H1 (cell line): Measurements from ENCODE around the gene POLR2L. TPM values are rescaled to one million over a fixed set of nuclear protein-coding genes. Genes with fewer than 3 reads are reported as not detected.

Source experiments
- CTCF ChIA-PET: fragments of 300-600 bp; sonication (Branson Sonifier 250); formaldehyde crosslinking; loops from one replicate; lab custom pipeline; 2021; ENCODE audit not compliant: partially characterized antibody; lab: Charles Lee
- POLR2A ChIA-PET: fragments of 300-600 bp; sonication (Branson Sonifier 250); formaldehyde crosslinking; loops from one replicate; lab custom pipeline; 2021; ENCODE audit warnings: inconsistent platforms; ENCODE audit not compliant: partially characterized antibody; lab: Charles Lee
- DNase-seq, 2 experiments: peaks; one replicate each; pipeline versions ENCODE4 v3.0.0 to v3.0.0-alpha.2; 2010 to 2022; ENCODE audit warnings: low spot score in 2 of 2, low read depth in 1 of 2, mixed read lengths in 1 of 2
- FAIRE-seq: peaks from 2 replicates; lab custom pipeline; 2011; peaks lifted over from hg19 to GRCh38; lab: Jason Lieb, UNC
- H2AFZ ChIP-seq: 2 replicates; pipeline ENCODE4 v1.8.1; 2012; ENCODE audit warnings: low read length, inconsistent platforms
- H2AK5ac ChIP-seq: 2 replicates; pipeline ENCODE4 v1.6.1; 2013; ENCODE audit warnings: low read depth, low read length
- H2BK120ac ChIP-seq: replicated peaks from 2 replicates; pipeline ENCODE3; 2013; ENCODE audit warnings: low read depth, low read length, inconsistent platforms
- H2BK12ac ChIP-seq: 2 replicates; pipeline ENCODE4 v1.6.1; 2013; ENCODE audit warnings: low read depth, low read length
- H2BK15ac ChIP-seq: 2 replicates; pipeline ENCODE4 v1.6.1; 2013; ENCODE audit warnings: low read length
- H2BK20ac ChIP-seq: 2 replicates; pipeline ENCODE4 v1.6.1; 2013; ENCODE audit warnings: low read length
- H2BK5ac ChIP-seq: 2 replicates; pipeline ENCODE4 v1.6.1; 2013; ENCODE audit warnings: low read depth, low read length
- H3K14ac ChIP-seq: 2 replicates; pipeline ENCODE4 v1.6.1; 2013; ENCODE audit warnings: inconsistent platforms; ENCODE audit not compliant: insufficient read length
- H3K18ac ChIP-seq: 2 replicates; pipeline ENCODE4 v1.6.1; 2013; ENCODE audit warnings: low read length; ENCODE audit errors: extremely low read depth
- H3K23ac ChIP-seq: 2 replicates; pipeline ENCODE4 v1.6.1; 2013; ENCODE audit warnings: inconsistent platforms; ENCODE audit not compliant: insufficient read length
- H3K23me2 ChIP-seq: 2 replicates; pipeline ENCODE4 v1.6.1; 2013; ENCODE audit warnings: low read depth, low read length
- H3K27ac ChIP-seq: 2 replicates; pipeline ENCODE4 v1.6.1; 2011; ENCODE audit warnings: low read depth, low read length, inconsistent platforms
- H3K27me3 ChIP-seq, 4 experiments: replicated peaks in 1 of 4; 1 replicate in 1 of 4; 2 replicates in 3 of 4; pipeline versions ENCODE4 v1.6.1 to v1.8.1; 2011 to 2013; ENCODE audit warnings: low read length in 3 of 4, mild to moderate bottlenecking in 3 of 4, inconsistent platforms in 2 of 4, mixed read lengths in 2 of 4, moderate library complexity in 1 of 4; ENCODE audit not compliant: control insufficient read depth in 3 of 4, insufficient read depth in 3 of 4; ENCODE audit errors: extremely low read depth in 1 of 4
- H3K36me3 ChIP-seq, 4 experiments: 2 replicates each; pipeline versions ENCODE4 v1.6.1 to v1.8.1; 2011 to 2013; ENCODE audit warnings: mild to moderate bottlenecking in 4 of 4, low read length in 3 of 4, moderate library complexity in 2 of 4, control low read depth in 1 of 4, inconsistent platforms in 1 of 4; ENCODE audit not compliant: insufficient read depth in 4 of 4, control insufficient read depth in 2 of 4
- H3K4ac ChIP-seq: replicated peaks from 2 replicates; pipeline ENCODE3; 2013; ENCODE audit warnings: low read length, low read depth, mixed read lengths, inconsistent platforms; ENCODE audit not compliant: insufficient read length
- H3K4me1 ChIP-seq, 4 experiments: replicated peaks in 1 of 4; 1 replicate in 1 of 4; 2 replicates in 3 of 4; pipeline versions ENCODE4 v1.6.1 to v1.8.1; 2011 to 2013; ENCODE audit warnings: low read length in 3 of 4, inconsistent platforms in 2 of 4, mixed read lengths in 1 of 4; ENCODE audit not compliant: insufficient read depth in 4 of 4, control insufficient read depth in 3 of 4
- H3K4me2 ChIP-seq, 2 experiments: 2 replicates each; pipeline versions ENCODE4 v1.6.1 to v1.8.1; 2011 to 2013; ENCODE audit warnings: low read depth in 2 of 2, low read length in 2 of 2, control low read depth in 1 of 2, inconsistent platforms in 1 of 2, mild to moderate bottlenecking in 1 of 2; ENCODE audit not compliant: insufficient read depth in 1 of 2
- H3K4me3 ChIP-seq, 4 experiments: fragments of 200-600, 300-600 bp in 1 of 4; sonication (generic), shearing (Covaris generic), sonication (Bioruptor Twin) in 1 of 4; 2 replicates each; pipeline versions ENCODE4 v1.5.1 to v1.8.1; 2011 to 2016; ENCODE audit warnings: low read length in 4 of 4, low read depth in 3 of 4, control low read depth in 2 of 4, inconsistent platforms in 2 of 4, mild to moderate bottlenecking in 2 of 4, mixed read lengths in 1 of 4, moderate library complexity in 1 of 4; ENCODE audit not compliant: insufficient read depth in 2 of 4; ENCODE audit errors: extremely low read depth in 1 of 4
- H3K56ac ChIP-seq: replicated peaks from 2 replicates; pipeline ENCODE3; 2013; ENCODE audit warnings: low read depth, mild to moderate bottlenecking, mixed read lengths, low read length, inconsistent platforms; ENCODE audit not compliant: insufficient read length
- H3K79me1 ChIP-seq: 2 replicates; pipeline ENCODE4 v1.6.1; 2013; ENCODE audit warnings: low read depth, low read length, control low read depth
- H3K79me2 ChIP-seq, 2 experiments: 2 replicates each; pipeline versions ENCODE4 v1.6.1 to v1.8.1; 2012 to 2013; ENCODE audit warnings: low read length in 2 of 2, mild to moderate bottlenecking in 2 of 2, inconsistent platforms in 1 of 2; ENCODE audit not compliant: insufficient read depth in 2 of 2, control insufficient read depth in 1 of 2
- H3K9ac ChIP-seq, 4 experiments: replicated peaks in 1 of 4; 1 replicate in 1 of 4; 2 replicates in 3 of 4; pipeline versions ENCODE4 v1.6.1 to v1.8.1; 2011 to 2013; ENCODE audit warnings: low read depth in 3 of 4, low read length in 3 of 4, control low read depth in 2 of 4, mild to moderate bottlenecking in 2 of 4, moderate library complexity in 2 of 4, inconsistent platforms in 1 of 4; ENCODE audit errors: extremely low read depth in 1 of 4
- H3K9me3 ChIP-seq, 2 experiments: 2 replicates each; pipeline versions ENCODE4 v1.6.1 to v1.8.1; 2012 to 2013; ENCODE audit warnings: mild to moderate bottlenecking in 2 of 2, moderate library complexity in 2 of 2, control low read depth in 1 of 2, inconsistent platforms in 1 of 2, low read depth in 1 of 2, low read length in 1 of 2, mixed read lengths in 1 of 2; ENCODE audit not compliant: insufficient read depth in 2 of 2
- H4K20me1 ChIP-seq, 2 experiments: replicated peaks in 1 of 2; 2 replicates each; pipeline versions ENCODE3 to v1.8.1; 2011 to 2013; ENCODE audit warnings: inconsistent platforms in 2 of 2, low read length in 2 of 2, mild to moderate bottlenecking in 1 of 2; ENCODE audit not compliant: insufficient read depth in 2 of 2, control insufficient read depth in 1 of 2
- H4K5ac ChIP-seq: 2 replicates; pipeline ENCODE4 v1.6.1; 2013; ENCODE audit warnings: low read length, low read depth, mixed read lengths, inconsistent platforms; ENCODE audit not compliant: insufficient read length
- H4K8ac ChIP-seq: 2 replicates; pipeline ENCODE4 v1.8.0; 2013; ENCODE audit warnings: mild to moderate bottlenecking, moderate library complexity, low read length, inconsistent platforms; ENCODE audit not compliant: insufficient read depth; ENCODE audit errors: extremely low read depth
- H4K91ac ChIP-seq: replicated peaks from 2 replicates; pipeline ENCODE3; 2013; ENCODE audit warnings: low read length, mixed read lengths, inconsistent platforms; ENCODE audit not compliant: insufficient read length
- CEBPB ChIP-seq: IDR thresholded peaks from 2 replicates; pipeline ENCODE4 v1.6.1; 2012; ENCODE audit warnings: low read depth, low read length
- NANOG ChIP-seq: IDR thresholded peaks from 2 replicates; pipeline ENCODE4 v1.6.1; 2011; ENCODE audit warnings: low read length, low read depth, mild to moderate bottlenecking, inconsistent platforms; ENCODE audit not compliant: insufficient read depth, poor library complexity, severe bottlenecking
- NRF1 ChIP-seq: IDR thresholded peaks from 2 replicates; pipeline ENCODE4 v1.6.1; 2011; ENCODE audit warnings: mild to moderate bottlenecking, low read depth, low read length, improper control_type of control experiment
- RAD21 ChIP-seq, 2 experiments: IDR thresholded peaks in 1 of 2; conservative IDR thresholded peaks in 1 of 2; 2 replicates each; pipeline ENCODE4 v1.6.1; 2011; ENCODE audit warnings: low read depth in 2 of 2, low read length in 2 of 2, improper control_type of control experiment in 1 of 2, inconsistent platforms in 1 of 2, mild to moderate bottlenecking in 1 of 2, moderate library complexity in 1 of 2
- SP2 ChIP-seq: IDR thresholded peaks from 2 replicates; pipeline ENCODE4 v1.6.1; 2012; ENCODE audit warnings: mild to moderate bottlenecking, low read length, inconsistent platforms
- SP4 ChIP-seq: IDR thresholded peaks from 2 replicates; pipeline ENCODE4 v1.6.1; 2012; ENCODE audit warnings: low read length, inconsistent platforms
- SRF ChIP-seq: IDR thresholded peaks from 2 replicates; pipeline ENCODE4 v1.6.1; 2011; ENCODE audit warnings: mild to moderate bottlenecking, low read depth, low read length, moderate library complexity
- TAF1 ChIP-seq: IDR thresholded peaks from 2 replicates; pipeline ENCODE4 v1.6.1; 2011; ENCODE audit warnings: mild to moderate bottlenecking, low read depth, low read length
- TEAD4 ChIP-seq: IDR thresholded peaks from 2 replicates; pipeline ENCODE4 v1.6.1; 2012; ENCODE audit warnings: low read depth, low read length, inconsistent platforms, mixed read lengths
- ZNF274 ChIP-seq: IDR thresholded peaks from 2 replicates; pipeline ENCODE4 v1.7.0; 2012; ENCODE audit warnings: low read length, borderline replicate concordance; ENCODE audit errors: extremely low read depth
- WGBS, 2 experiments: shearing (Covaris generic) in 1 of 2; methylation state at CpG; one replicate each; pipeline versions ENCODE4 v1.1.6 to v1.1.7; 2013 to 2015; ENCODE audit warnings: low lambda C conversion rate in 2 of 2, mixed read lengths in 2 of 2, inconsistent platforms in 1 of 2, low coverage in 1 of 2, missing lambda C conversion rate in 1 of 2; ENCODE audit not compliant: insufficient replicate concordance in 2 of 2, insufficient coverage in 1 of 2, insufficient read length in 1 of 2; ENCODE audit errors: extremely low coverage in 1 of 2, missing lambda C conversion rate in 1 of 2; 5-methylcytosine and 5-hydroxymethylcytosine counted together
- polyA plus RNA-seq, 7 experiments: library from polyadenylated mRNA; depleted of rRNA in 3 of 7; stranded (reverse) in 5 of 7; unstranded in 2 of 7; fragments of >200 nt in 5 of 7; fragments of 200-250 nt in 2 of 7; gene quantifications; 1 replicate in 5 of 7; 2 replicates in 1 of 7; 4 replicates in 1 of 7; pipeline versions ENCODE4 v1.2.1 to v1.2.3, GENCODE V29; 2011 to 2013; ENCODE audit warnings: missing spikeins in 2 of 7, mixed read lengths in 2 of 7
- total RNA-seq: library from RNA; stranded (reverse); fragmentation: NEBNext Ultra II Directional; extraction: Animal tissue kit (Norgen Biotek cat#: 25700); gene quantifications from 2 replicates; pipeline ENCODE4 v1.2.1, GENCODE V29; 2021
- TF ChIP-seq, protein P1 (sequence below): IDR thresholded peaks from 2 replicates; pipeline ENCODE4 v1.6.1; 2012; ENCODE audit warnings: inconsistent platforms

The POLR2L gene
- total and polyA plus RNA-seq, 2 of the 8 experiments (the other 6 are each of a cell fraction or from before 2014, with no cell fraction given), result 140 to 151 TPM

GRCh38 chr11:824292-824880, 17.9 kb downstream of the POLR2L start:
- Histone ChIP-seq H3K23ac (no peak overlapping the region), H3K27me3 (peaks cover 0 to 17% (median 9%) of the 10 kb centered on the region in 4 experiments; a peak in 5 of 7 replicates), H4K91ac (no peak overlapping the region), H3K4me1 (peaks cover 0 to 27% (median 22%) of the 10 kb centered on the region in 4 experiments; a peak in 6 of 7 replicates), H2BK15ac (no peak overlapping the region), H3K18ac (no peak overlapping the region), H2BK120ac (no peak overlapping the region), H2BK20ac (no peak overlapping the region), H3K9ac (no peak overlapping the region), H3K14ac (no peak overlapping the region), H4K5ac (no peak overlapping the region), H2AK5ac (no peak overlapping the region), H3K4ac (no peak overlapping the region), H3K56ac (no peak overlapping the region), H3K23me2 (peaks cover 14% of the 10 kb centered on the region; the same call in 1 of the 2 replicates), H2BK12ac (no peak overlapping the region), H3K36me3 (peaks cover 0 to 10% (median 1%) of the 10 kb centered on the region in 4 experiments; a peak in 1 of 8 replicates), H3K79me1 (peaks cover 8% of the 10 kb centered on the region), H4K20me1 (peaks cover 0 to 14% of the 10 kb centered on the region in 2 experiments), H3K27ac (no peak overlapping the region), H3K9me3 (no peaks in the 10 kb centered on the region), H3K79me2 (peaks cover 0 to 5% of the 10 kb centered on the region in 2 experiments; a peak in 1 of 4 replicates), H3K4me3 (no peak overlapping the region), H4K8ac (no peak overlapping the region; the same call in 1 of the 2 replicates), H2BK5ac (no peak overlapping the region), H3K4me2 (no peak overlapping the region), H2AFZ (no peak overlapping the region)
- ChIA-PET CTCF (interaction anchor here (1.0 to 1.4 kb wide), 3 partner anchors 13 to 33 kb away, joined by 3 to 4 read pairs (median 4); no protein-coding TSS in a partner anchor), POLR2A (interaction anchor here (1.4 to 53.0 kb wide), 3 partner anchors 6 to 27 kb away, joined by 5 to 1917 read pairs (median 1917); partner anchors contain the start of genes CD151, CEND1, CRACR2B and PIDD1)
- WGBS, 2 experiments, result 95% methylated on average over 31 of the region's 59 CpGs; no CpG with 5 or more reads in 1 of the 2 experiments
- no peak for TF ChIP-seq NRF1
- TF ChIP-seq CEBPB, result no peak
- TF ChIP-seq SP2, result no peak
- TF ChIP-seq RAD21 (IDR thresholded peaks at IDR 0.05 in 1 of 2, conservative IDR thresholded peaks at IDR 0.05 in 1 of 2; ENCODE audit: low read depth in 2 of 2, low read length in 2 of 2), result no peak
- TF ChIP-seq NANOG, result no peak
- no peak for TF ChIP-seq SP4
- TF ChIP-seq, protein P1, sequence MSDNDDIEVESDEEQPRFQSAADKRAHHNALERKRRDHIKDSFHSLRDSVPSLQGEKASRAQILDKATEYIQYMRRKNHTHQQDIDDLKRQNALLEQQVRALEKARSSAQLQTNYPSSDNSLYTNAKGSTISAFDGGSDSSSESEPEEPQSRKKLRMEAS, result no peak
- TF ChIP-seq TAF1, result no peak
- TF ChIP-seq SRF, result no peak
- TF ChIP-seq ZNF274, result no peak
- TF ChIP-seq TEAD4, result no peak
- FAIRE-seq, result no peak
- no peak for DNase-seq
